ENCODE results near the gene ATXN7. TPM values are rescaled to one million over a fixed set of nuclear protein-coding genes. Genes with fewer than 3 reads are reported as not detected.

ATXN7 gene
- total RNA-seq, 1 donor from 2014 or later = 43.2 TPM

DNA sequence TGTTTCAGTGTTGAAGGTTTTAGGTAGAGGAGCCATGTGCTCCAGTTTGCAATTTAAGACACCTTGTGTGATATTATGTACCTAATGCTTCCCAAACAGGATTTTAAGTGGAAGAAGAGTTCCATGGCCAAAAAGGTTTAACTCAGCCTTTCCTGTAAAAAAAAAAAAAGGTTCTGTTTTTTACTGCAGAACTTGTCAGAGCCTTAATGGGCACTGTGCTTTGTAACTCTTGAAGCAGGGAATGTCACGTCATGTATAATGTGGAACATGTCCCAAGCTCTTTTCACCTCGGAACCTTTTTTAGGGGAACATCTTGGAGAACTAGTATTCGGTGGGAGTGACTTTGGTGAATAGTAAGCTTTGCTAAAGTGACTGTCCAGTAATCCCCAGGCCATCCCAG lies 128.0 kb downstream of the ATXN7 start:
- no peaks in the 10 kb centered on the region for H3K4me1 ChIP-seq
- no peaks in the 10 kb centered on the region for H3K9me3 ChIP-seq
- H3K4me3 ChIP-seq = no peak overlapping the region
- DNase-seq (ENCODE audit: extremely low spot score in 2 of 2) = no peak
- no peaks in the 10 kb centered on the region for H3K27me3 ChIP-seq
- no peak for TF ChIP-seq POLR2A (IDR thresholded peaks at IDR 0.05)
- no peak for TF ChIP-seq CTCF (IDR thresholded peaks at IDR 0.05)
- no peak for TF ChIP-seq POLR2AphosphoS5 (IDR thresholded peaks at IDR 0.05; ENCODE audit: insufficient read depth in 1 of 2, low read depth in 1 of 2)
- H3K36me3 ChIP-seq = peaks cover 0 to 65% of the 10 kb centered on the region in 2 donors
- intact Hi-C loops (cut with DNase I) = loop anchor here (10.0 kb wide), 1 partner anchor 637 kb away; no protein-coding TSS in a partner anchor
- no peak overlapping the region for H3K27ac ChIP-seq

- H3K9me3 ChIP-seq = no peaks in the 10 kb centered on the region
- peaks cover 0 to 67% of the 10 kb centered on the region in 2 donors for H3K36me3 ChIP-seq
- no peak for DNase-seq (ENCODE audit: extremely low spot score in 2 of 2)
- no peak for TF ChIP-seq CTCF (IDR thresholded peaks at IDR 0.05)
- TF ChIP-seq POLR2A (IDR thresholded peaks at IDR 0.05) = no peak
- TF ChIP-seq POLR2AphosphoS5 (IDR thresholded peaks at IDR 0.05; ENCODE audit: insufficient read depth in 1 of 2, low read depth in 1 of 2) = no peak
- no peak overlapping the region for H3K4me3 ChIP-seq
- H3K4me1 ChIP-seq = no peaks in the 10 kb centered on the region
- H3K27ac ChIP-seq = no peak overlapping the region
- H3K27me3 ChIP-seq = no peaks in the 10 kb centered on the region
- intact Hi-C loops (cut with DNase I) = loop anchor here (10.0 kb wide), 1 partner anchor 638 kb away; no protein-coding TSS in a partner anchor
Measured at GRCh38 chr3:63992516-63993209, 129.0 kb downstream of the ATXN7 start.

GRCh38 chr3:63993653-63994079 lies 130.0 kb downstream of the ATXN7 start:
- intact Hi-C loops (cut with DNase I) = loop anchor here (10.0 kb wide), 1 partner anchor 639 kb away; no protein-coding TSS in a partner anchor

GRCh38 chr3:63995086-63995485 lies 131.4 kb downstream of the ATXN7 start:
- Histone ChIP-seq H3K27me3 (no peaks in the 10 kb centered on the region), H3K4me3 (no peak overlapping the region), H3K4me1 (no peaks in the 10 kb centered on the region), H3K36me3 (peaks cover 0 to 67% of the 10 kb centered on the region in 2 donors), H3K9me3 (no peaks in the 10 kb centered on the region), H3K27ac (no peak overlapping the region)
- TF ChIP-seq CTCF (IDR thresholded peaks at IDR 0.05) (no peak), POLR2A (IDR thresholded peaks at IDR 0.05) (no peak)
- intact Hi-C loops (cut with DNase I) = loop anchor here (10.0 kb wide), 1 partner anchor 640 kb away; no protein-coding TSS in a partner anchor
- no peak for DNase-seq (ENCODE audit: extremely low spot score in 2 of 2)

More at GRCh38 chr3:63993653-63994079, 130.0 kb downstream of the ATXN7 start:
- Histone ChIP-seq H3K27ac (no peak overlapping the region), H3K4me1 (no peaks in the 10 kb centered on the region), H3K4me3 (no peak overlapping the region), H3K36me3 (peaks cover 0 to 57% of the 10 kb centered on the region in 2 donors), H3K9me3 (no peaks in the 10 kb centered on the region), H3K27me3 (no peaks in the 10 kb centered on the region)
- peak; percentile 91 to 92 (median 91) for TF ChIP-seq CTCF (IDR thresholded peaks at IDR 0.05)
- TF ChIP-seq POLR2AphosphoS5 (IDR thresholded peaks at IDR 0.05; ENCODE audit: insufficient read depth in 1 of 2, low read depth in 1 of 2) = peak in 1 of 2 donors; percentile 56
- TF ChIP-seq POLR2A (IDR thresholded peaks at IDR 0.05) = no peak
- DNase-seq (ENCODE audit: extremely low spot score in 2 of 2) = no peak
